ENCODE measurements around the gene HIP1.
"Not testable (repeated sequence)": the region's sequence is repeated elsewhere in the genome, so short reads cannot be mapped to it uniquely, and the experiment has no call there.

HIP1 gene

GRCh38 chr7:75686551-75686950, 52.2 kb downstream of the HIP1 start:
- no peak for DNase-seq (ENCODE audit: low read depth, low spot score)

- not testable (repeated sequence) for DNase-seq (ENCODE audit: low read depth, low spot score)
Observed at GRCh38 chr7:75682052-75682451, 56.7 kb downstream of the HIP1 start.

- no peak for DNase-seq (ENCODE audit: low read depth, low spot score)
Observed at GRCh38 chr7:75679060-75679459, 59.7 kb downstream of the HIP1 start.

- no peak for DNase-seq (ENCODE audit: low read depth, low spot score)
Observed at GRCh38 chr7:75669579-75669978, 69.2 kb downstream of the HIP1 start.

GRCh38 chr7:75667938-75668337, 70.8 kb downstream of the HIP1 start:
- no peak for DNase-seq (ENCODE audit: low read depth, low spot score)

GRCh38 chr7:75663302-75663907, 75.3 kb downstream of the HIP1 start:
- no peak for DNase-seq (ENCODE audit: low read depth, low spot score)

- no peak for DNase-seq (ENCODE audit: low read depth, low spot score)
Observed at GRCh38 chr7:75662579-75663301, 76.0 kb downstream of the HIP1 start.

- no peak for DNase-seq (ENCODE audit: low read depth, low spot score)
Observed at GRCh38 chr7:75660566-75661215, 78.0 kb downstream of the HIP1 start.

GRCh38 chr7:75658802-75659201, 79.9 kb downstream of the HIP1 start:
- DNase-seq (ENCODE audit: low read depth, low spot score), result no peak

- peak; percentile 33 for DNase-seq (ENCODE audit: low read depth, low spot score)
Observed at GRCh38 chr7:75658369-75658768, 80.4 kb downstream of the HIP1 start.

GRCh38 chr7:75657866-75658265, 80.9 kb downstream of the HIP1 start:
- DNase-seq (ENCODE audit: low read depth, low spot score), result no peak

- no peak for DNase-seq (ENCODE audit: low read depth, low spot score)
Observed at GRCh38 chr7:75656740-75657139, 82.0 kb downstream of the HIP1 start.

GRCh38 chr7:75655536-75655935, 83.2 kb downstream of the HIP1 start:
- DNase-seq (ENCODE audit: low read depth, low spot score), result no peak

- no peak for DNase-seq (ENCODE audit: low read depth, low spot score)
Observed at GRCh38 chr7:75654855-75655254, 83.9 kb downstream of the HIP1 start.

GRCh38 chr7:75653651-75654050, 85.1 kb downstream of the HIP1 start:
- DNase-seq (ENCODE audit: low read depth, low spot score), result no peak

- no peak for DNase-seq (ENCODE audit: low read depth, low spot score)
Observed at GRCh38 chr7:75652788-75653187, 86.0 kb downstream of the HIP1 start.

- peak; percentile 45 for DNase-seq (ENCODE audit: low read depth, low spot score)
Observed at GRCh38 chr7:75650681-75651080, 88.1 kb downstream of the HIP1 start.

- DNase-seq (ENCODE audit: low read depth, low spot score), result peak; percentile 87
Observed at GRCh38 chr7:75650062-75650461, 88.7 kb downstream of the HIP1 start.

- no peak for DNase-seq (ENCODE audit: low read depth, low spot score)
Observed at GRCh38 chr7:75649462-75649861, 89.3 kb downstream of the HIP1 start.

- DNase-seq (ENCODE audit: low read depth, low spot score), result no peak
Observed at GRCh38 chr7:75647709-75648438, 90.9 kb downstream of the HIP1 start.

GRCh38 chr7:75646571-75647102, 92.1 kb downstream of the HIP1 start:
- DNase-seq (ENCODE audit: low read depth, low spot score), result no peak

- DNase-seq (ENCODE audit: low read depth, low spot score), result no peak
Observed at GRCh38 chr7:75645570-75645969, 93.2 kb downstream of the HIP1 start.
